SK-MEL-5 (cell line): ENCODE data around the gene TMEM232. TPM values are rescaled to one million over a fixed set of nuclear protein-coding genes. Genes with fewer than 3 reads are reported as not detected.

ENCODE experiments used
- DNase-seq: peaks from one replicate; pipeline ENCODE4 v3.0.0-alpha.2; 2016; ENCODE audit warnings: low read depth, low spot score
- in situ Hi-C: cut with HindIII; loops from 2 replicates; pipeline ENCODE4 v1.10.0; 2016; ENCODE audit warnings: low sequenced_read_pairs, high pct_unique_total_duplicates, low pct_unique_long_range_greater_than_20kb
- total RNA-seq: library from RNA; depleted of rRNA; stranded (reverse); fragments of >200 nt; shearing (Covaris generic); gene quantifications from 2 replicates; pipeline ENCODE4 v1.2.3, GENCODE V29; 2014

The TMEM232 gene
- total RNA-seq, 1 experiment from 2014 or later: 0.74 TPM

GRCh38 chr5:110478895-110479294, 247.6 kb downstream of the TMEM232 start:
- DNase-seq: peak; percentile 66

GRCh38 chr5:110477911-110478310, 248.6 kb downstream of the TMEM232 start:
- DNase-seq: peak; percentile 37
- in situ Hi-C loops: no loop called here

More at GRCh38 chr5:110478895-110479294, 247.6 kb downstream of the TMEM232 start:
- in situ Hi-C loops: no loop called here

GRCh38 chr5:110476164-110476563, 250.3 kb downstream of the TMEM232 start:
- in situ Hi-C loops: no loop called here
- no peak for DNase-seq

- no peak for DNase-seq
- in situ Hi-C loops: no loop called here
Measured at GRCh38 chr5:110475529-110475928, 250.9 kb downstream of the TMEM232 start.

GRCh38 chr5:110469486-110469885, 257.0 kb downstream of the TMEM232 start:
- no peak for DNase-seq
- in situ Hi-C loops: no loop called here

- in situ Hi-C loops: no loop called here
Measured at GRCh38 chr5:110463106-110463505, 263.4 kb downstream of the TMEM232 start.

GRCh38 chr5:110460837-110461236, 265.6 kb downstream of the TMEM232 start:
- in situ Hi-C loops: no loop called here
- DNase-seq: no peak

More at GRCh38 chr5:110463106-110463505, 263.4 kb downstream of the TMEM232 start:
- no peak for DNase-seq

GRCh38 chr5:110458313-110458712, 268.2 kb downstream of the TMEM232 start:
- no peak for DNase-seq
- in situ Hi-C loops: no loop called here

GRCh38 chr5:110442856-110443255, 283.6 kb downstream of the TMEM232 start:
- DNase-seq: no peak
- in situ Hi-C loops: no loop called here

GRCh38 chr5:110441035-110441434, 285.4 kb downstream of the TMEM232 start:
- in situ Hi-C loops: no loop called here
- DNase-seq: peak; percentile 75

GRCh38 chr5:110440058-110440457, 286.4 kb downstream of the TMEM232 start:
- no peak for DNase-seq
- in situ Hi-C loops: no loop called here

- in situ Hi-C loops: no loop called here
- DNase-seq: no peak
Measured at GRCh38 chr5:110439296-110439695, 287.2 kb downstream of the TMEM232 start.

- in situ Hi-C loops: no loop called here
- no peak for DNase-seq
Measured at GRCh38 chr5:110435207-110435606, 291.3 kb downstream of the TMEM232 start.

- DNase-seq: no peak
- in situ Hi-C loops: no loop called here
Measured at GRCh38 chr5:110431603-110432002, 294.9 kb downstream of the TMEM232 start.

- peak; percentile 22 for DNase-seq
- in situ Hi-C loops: no loop called here
Measured at GRCh38 chr5:110414360-110414759, 312.1 kb downstream of the TMEM232 start.

- DNase-seq: no peak
- in situ Hi-C loops: no loop called here
Measured at GRCh38 chr5:110413856-110414255, 312.6 kb downstream of the TMEM232 start.

- no peak for DNase-seq
- in situ Hi-C loops: no loop called here
Measured at GRCh38 chr5:110409571-110409970, 316.9 kb downstream of the TMEM232 start.

GRCh38 chr5:110402562-110402961, 323.9 kb downstream of the TMEM232 start:
- in situ Hi-C loops: no loop called here
- no peak for DNase-seq

- in situ Hi-C loops: no loop called here
- DNase-seq: no peak
Measured at GRCh38 chr5:110401881-110402280, 324.6 kb downstream of the TMEM232 start.

GRCh38 chr5:110398951-110399350, 327.5 kb downstream of the TMEM232 start:
- in situ Hi-C loops: no loop called here

More at GRCh38 chr5:110398951-110399350, 327.5 kb downstream of the TMEM232 start:
- no peak for DNase-seq
